Smooth muscle cell (in vitro differentiated cells): Measurements from ENCODE around the gene FRMD8. TPM values are rescaled to one million over a fixed set of nuclear protein-coding genes. Genes with fewer than 3 reads are reported as not detected.

ENCODE experiments used
- DNase-seq: peaks from one replicate; lab custom pipeline; 2025; ENCODE audit not compliant: unreplicated experiment; lab: John Stamatoyannopoulos, UW
- H2AFZ ChIP-seq: fragments of 200-600 bp; sonication (generic); 2 replicates; pipeline ENCODE4 v1.6.0; 2016; ENCODE audit warnings: antibody characterized with exemption, low read depth, mild to moderate bottlenecking
- H3F3A ChIP-seq: fragments of 200-600 bp; sonication (generic); 2 replicates; pipeline ENCODE4 v1.6.0; 2017; ENCODE audit warnings: antibody characterized with exemption, low read depth
- H3K27ac ChIP-seq: fragments of 200-600 bp; sonication (generic); 2 replicates; pipeline ENCODE4 v1.5.1; 2016; ENCODE audit warnings: low read depth, mild to moderate bottlenecking
- H3K27me3 ChIP-seq: fragments of 200-600 bp; sonication (generic); 2 replicates; pipeline ENCODE4 v1.6.1; 2016; ENCODE audit warnings: low read depth, mild to moderate bottlenecking
- H3K36me3 ChIP-seq: fragments of 200-600 bp; sonication (generic); 2 replicates; pipeline ENCODE4 v1.5.1; 2016; ENCODE audit warnings: low read depth
- H3K4me1 ChIP-seq: fragments of 200-600 bp; sonication (generic); 2 replicates; pipeline ENCODE4 v1.5.1; 2016; ENCODE audit warnings: low read depth
- H3K4me2 ChIP-seq: fragments of 200-600 bp; sonication (generic); 2 replicates; pipeline ENCODE4 v1.6.0; 2016; ENCODE audit warnings: mild to moderate bottlenecking
- H3K4me3 ChIP-seq: fragments of 200-600 bp; sonication (generic); 2 replicates; pipeline ENCODE4 v1.5.1; 2016; ENCODE audit warnings: mild to moderate bottlenecking
- H3K79me2 ChIP-seq: fragments of 200-600 bp; sonication (generic); 2 replicates; pipeline ENCODE4 v1.6.0; 2016; ENCODE audit warnings: low read depth, mild to moderate bottlenecking
- H3K9ac ChIP-seq: fragments of 200-600 bp; sonication (generic); 2 replicates; pipeline ENCODE4 v1.6.0; 2016; ENCODE audit warnings: low read depth
- H3K9me3 ChIP-seq: fragments of 200-600 bp; sonication (generic); replicated peaks from 2 replicates; pipeline ENCODE4 v1.5.1; 2016; ENCODE audit warnings: low read depth
- H4K20me1 ChIP-seq: fragments of 200-600 bp; sonication (generic); 2 replicates; pipeline ENCODE4 v1.6.0; 2016; ENCODE audit warnings: low read depth
- CTCF ChIP-seq: fragments of 200-600 bp; sonication (generic); IDR thresholded peaks from 2 replicates; pipeline ENCODE4 v1.5.1; 2017; ENCODE audit warnings: borderline replicate concordance, mild to moderate bottlenecking, antibody characterized with exemption; ENCODE audit not compliant: insufficient read depth, poor library complexity, severe bottlenecking
- WGBS: methylation state at CpG from one replicate; pipeline ENCODE4 v1.1.7; 2016; ENCODE audit warnings: low lambda C conversion rate; 5-methylcytosine and 5-hydroxymethylcytosine counted together
- polyA plus RNA-seq: library from polyadenylated mRNA; unstranded; fragments of >200 nt; fragmentation: Nextera tagmentation; extraction: Ambion mirVana; gene quantifications from 2 replicates; pipeline ENCODE4 v1.2.1, GENCODE V29; 2016
- total RNA-seq: library from RNA; depleted of rRNA; stranded (reverse); fragments of >200 nt; gene quantifications from 2 replicates; pipeline ENCODE4 v1.2.3, GENCODE V29; 2014

FRMD8 gene
- total and polyA plus RNA-seq, 2 experiments from 2014 or later = 16.7 to 37.8 TPM

GRCh38 chr11:65378208-65378927 is 8.1 kb upstream of the FRMD8 start:
- Histone ChIP-seq H3K27me3 (no peaks in the 10 kb centered on the region), H3K9ac (no peak overlapping the region), H3K27ac (no peak overlapping the region), H3K9me3 (no peaks in the 10 kb centered on the region), H3K4me3 (no peak overlapping the region), H3F3A (peaks cover 5% of the 10 kb centered on the region), H3K36me3 (no peaks in the 10 kb centered on the region), H3K79me2 (no peaks in the 10 kb centered on the region), H3K4me1 (peaks cover 8% of the 10 kb centered on the region), H3K4me2 (no peak overlapping the region), H4K20me1 (no peaks in the 10 kb centered on the region), H2AFZ (no peak overlapping the region)
- no peak for DNase-seq
- WGBS = 93% methylated on average over 19 of the region's 19 CpGs
- TF ChIP-seq CTCF = no peak

- Histone ChIP-seq H3K9ac (no peak overlapping the region), H3K4me1 (peaks cover 8% of the 10 kb centered on the region), H3K27ac (no peak overlapping the region), H2AFZ (no peak overlapping the region), H3K4me3 (no peak overlapping the region), H3F3A (peaks cover 9% of the 10 kb centered on the region), H3K36me3 (no peaks in the 10 kb centered on the region), H3K27me3 (no peaks in the 10 kb centered on the region), H3K79me2 (no peaks in the 10 kb centered on the region), H3K9me3 (no peaks in the 10 kb centered on the region), H3K4me2 (no peak overlapping the region), H4K20me1 (no peaks in the 10 kb centered on the region)
- 94% methylated on average over 12 of the region's 14 CpGs for WGBS
- no peak for DNase-seq
- no peak for TF ChIP-seq CTCF
Observed at GRCh38 chr11:65378928-65379638, 7.4 kb upstream of the FRMD8 start.

GRCh38 chr11:65379698-65380459 is 6.6 kb upstream of the FRMD8 start:
- Histone ChIP-seq H3K36me3 (no peaks in the 10 kb centered on the region), H3K9me3 (no peaks in the 10 kb centered on the region), H4K20me1 (no peaks in the 10 kb centered on the region), H3K9ac (no peak overlapping the region), H3K79me2 (no peaks in the 10 kb centered on the region), H2AFZ (no peak overlapping the region), H3K4me3 (no peak overlapping the region), H3K27ac (no peak overlapping the region), H3K27me3 (no peaks in the 10 kb centered on the region), H3F3A (peaks cover 17% of the 10 kb centered on the region), H3K4me2 (no peak overlapping the region), H3K4me1 (peaks cover 8% of the 10 kb centered on the region)
- no peak for TF ChIP-seq CTCF
- DNase-seq = no peak
- WGBS = 96% methylated on average over 13 of the region's 13 CpGs
